Naive thymus-derived CD4-positive, alpha-beta T cell (primary cell): ENCODE data around the gene KIF13A. TPM values are rescaled to one million over a fixed set of nuclear protein-coding genes. Genes with fewer than 3 reads are reported as not detected.
"Not testable (repeated sequence)": the region's sequence is repeated elsewhere in the genome, so short reads cannot be mapped to it uniquely, and the experiment has no call there.

ENCODE experiments used
- ATAC-seq: fragments of 150-1000 bp; cut with Tn5 transposase; 2 replicates; pipeline ENCODE4 v1.10.0; 2021; ENCODE audit warnings: mild to moderate bottlenecking, moderate library complexity
- CTCF ChIA-PET: fragments of 350-600 bp; sonication (Branson Sonifier 250); formaldehyde crosslinking; loops from one replicate; lab custom pipeline; 2021; ENCODE audit warnings: antibody characterized with exemption; lab: Charles Lee
- POLR2A ChIA-PET: fragments of 350-600 bp; sonication (Branson Sonifier 250); formaldehyde crosslinking; loops from one replicate; lab custom pipeline; 2021; ENCODE audit warnings: antibody characterized with exemption, inconsistent platforms; lab: Charles Lee
- DNase-seq, 9 donors: peaks; one replicate each; pipeline versions ENCODE4 v3.0.0 to v3.0.0-alpha.2; 2020 to 2022; ENCODE audit warnings: mixed read lengths in 1 of 9
- H3K27ac ChIP-seq: one replicate; pipeline ENCODE4 v1.7.0; 2013; ENCODE audit warnings: mild to moderate bottlenecking, low read depth, low read length, moderate library complexity
- H3K27me3 ChIP-seq, 2 donors: one replicate each; pipeline ENCODE4 v1.7.0; 2013; ENCODE audit warnings: low read length in 2 of 2, mild to moderate bottlenecking in 2 of 2, moderate library complexity in 2 of 2; ENCODE audit not compliant: control insufficient read depth in 2 of 2, insufficient read depth in 2 of 2
- H3K36me3 ChIP-seq, 3 experiments: 1 replicate in 2 of 3; 2 replicates in 1 of 3; pipeline ENCODE4 v1.7.0; 2013; ENCODE audit warnings: low read length in 3 of 3, mild to moderate bottlenecking in 3 of 3, moderate library complexity in 1 of 3; ENCODE audit not compliant: insufficient read depth in 3 of 3, control insufficient read depth in 2 of 3
- H3K4me1 ChIP-seq, 2 donors: one replicate each; pipeline ENCODE4 v1.7.0; 2013; ENCODE audit warnings: low read length in 2 of 2, mild to moderate bottlenecking in 2 of 2, moderate library complexity in 1 of 2; ENCODE audit not compliant: control insufficient read depth in 2 of 2, insufficient read depth in 2 of 2
- H3K4me3 ChIP-seq: 2 replicates; pipeline ENCODE4 v1.7.0; 2013; ENCODE audit warnings: mild to moderate bottlenecking, low read length
- H3K9me3 ChIP-seq, 3 experiments: 1 replicate in 2 of 3; 2 replicates in 1 of 3; pipeline ENCODE4 v1.7.0; 2013; ENCODE audit warnings: low read length in 3 of 3; ENCODE audit not compliant: control insufficient read depth in 2 of 3
- H3K27ac Mint-ChIP-seq, 9 donors: one replicate each; pipeline ENCODE4 v1.8.0; 2020 to 2022; ENCODE audit warnings: mixed read lengths in 9 of 9, mild to moderate bottlenecking in 8 of 9, moderate library complexity in 5 of 9, inconsistent platforms in 2 of 9
- H3K27me3 Mint-ChIP-seq, 5 donors: one replicate each; pipeline ENCODE4 v1.8.0; 2021 to 2022; ENCODE audit warnings: mixed read lengths in 5 of 5, mild to moderate bottlenecking in 1 of 5
- H3K36me3 Mint-ChIP-seq, 5 donors: one replicate each; pipeline ENCODE4 v1.8.0; 2020 to 2022; ENCODE audit warnings: mixed read lengths in 5 of 5, mild to moderate bottlenecking in 3 of 5, inconsistent platforms in 1 of 5
- H3K4me1 Mint-ChIP-seq, 7 donors: one replicate each; pipeline ENCODE4 v1.8.0; 2020 to 2022; ENCODE audit warnings: mixed read lengths in 7 of 7, mild to moderate bottlenecking in 3 of 7, inconsistent platforms in 1 of 7
- H3K4me3 Mint-ChIP-seq, 10 donors: one replicate each; pipeline ENCODE4 v1.8.0; 2020 to 2022; ENCODE audit warnings: mild to moderate bottlenecking in 10 of 10, mixed read lengths in 10 of 10, moderate library complexity in 6 of 10, inconsistent platforms in 2 of 10
- H3K9me3 Mint-ChIP-seq, 11 donors: one replicate each; pipeline ENCODE4 v1.8.0; 2020 to 2022; ENCODE audit warnings: mixed read lengths in 11 of 11, mild to moderate bottlenecking in 4 of 11, inconsistent platforms in 1 of 11, moderate library complexity in 1 of 11
- intact Hi-C, 2 donors: fragments of 100-400 bp; cut with micrococcal nuclease; formaldehyde crosslinking; loops; one replicate each; pipeline ENCODE4 v1.15.1; 2023
- polyA plus RNA-seq, 2 donors: library from polyadenylated mRNA; unstranded; fragments of 300-500 nt; fragmentation: Illumina TruSeq; gene quantifications; one replicate each; pipeline ENCODE4 v1.2.3, GENCODE V29; 2021
- total RNA-seq, 6 experiments: library from RNA in 5 of 6; stranded (reverse) in 5 of 6; gene quantifications; 1 replicate in 5 of 6; 2 replicates in 1 of 6; pipeline ENCODE4 v1.2.3 and lab custom pipeline; 2021 to 2026

The KIF13A gene
- total and polyA plus RNA-seq, 7 experiments from 2014 or later, result 0.05 to 21.0 (median 0.97) TPM; not detected in 2

GRCh38 chr6:17844967-17845366 is 142.5 kb downstream of the KIF13A start:
- H3K4me1 Mint-ChIP-seq, H3K36me3 Mint-ChIP-seq, H3K27me3 ChIP-seq, ATAC-seq, POLR2A ChIA-PET, H3K4me3 Mint-ChIP-seq, H3K9me3 Mint-ChIP-seq, DNase-seq, H3K4me1 ChIP-seq, H3K27ac ChIP-seq, CTCF ChIA-PET, H3K36me3 ChIP-seq, H3K27ac Mint-ChIP-seq, H3K4me3 ChIP-seq, intact Hi-C loops, H3K9me3 ChIP-seq: not testable (repeated sequence)
- H3K27me3 Mint-ChIP-seq, result peaks cover 0 to 14% (median 6%) of the 10 kb centered on the region in 5 donors

DNA sequence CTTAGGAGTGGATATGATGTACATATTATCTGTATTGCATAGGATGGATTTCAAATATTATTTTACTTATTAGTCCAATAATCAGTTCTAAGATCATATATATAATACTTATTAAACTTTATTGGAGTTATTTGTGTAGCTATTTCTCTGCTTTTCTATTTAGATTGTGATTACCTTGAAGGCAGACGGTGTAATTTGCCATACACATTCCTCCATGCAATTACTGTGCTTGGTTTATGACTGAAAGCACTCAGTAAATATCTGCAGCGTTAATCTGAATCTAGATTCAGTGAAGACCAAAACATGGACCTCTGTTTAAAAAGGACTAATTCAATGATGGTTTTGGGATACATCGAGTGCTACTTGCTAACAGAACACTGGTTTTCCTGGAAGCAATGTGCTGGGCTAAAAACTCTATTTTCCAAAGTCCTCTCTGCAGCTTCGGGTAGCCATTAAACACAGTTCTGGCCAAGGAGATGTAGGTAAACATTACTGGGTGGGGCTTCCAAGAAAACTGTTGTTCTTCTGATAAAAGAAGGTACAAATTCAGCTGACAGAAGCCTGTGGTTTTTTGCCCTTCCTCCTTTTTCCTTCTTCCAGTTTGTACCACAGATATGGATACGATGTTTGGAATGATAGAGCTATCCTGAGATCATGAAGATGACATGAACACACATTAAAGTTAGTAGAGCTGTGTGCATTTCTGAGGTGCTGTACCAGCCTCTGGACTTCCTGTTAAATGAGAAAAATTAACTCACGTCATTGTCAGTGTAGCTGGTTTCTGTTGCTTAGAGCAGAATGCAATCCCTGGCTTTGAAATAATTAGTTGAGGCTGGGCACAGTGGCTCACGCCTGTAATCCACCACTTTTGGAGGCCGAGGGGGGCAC is 144.3 kb downstream of the KIF13A start:
- Histone ChIP-seq H3K4me3 (no peak overlapping the region), H3K27ac (no peak overlapping the region), H3K27me3 (no peaks in the 10 kb centered on the region), H3K9me3 (no peaks in the 10 kb centered on the region), H3K4me1 (no peaks in the 10 kb centered on the region), H3K36me3 (no peaks in the 10 kb centered on the region)
- no peak overlapping the region for H3K27ac Mint-ChIP-seq
- H3K4me1 Mint-ChIP-seq, result peaks cover 0 to 1% (median 0%) of the 10 kb centered on the region in 7 donors
- ChIA-PET CTCF (no interaction called here), POLR2A (no interaction called here)
- DNase-seq (no peak), ATAC-seq (no peak)
- intact Hi-C loops, result no loop called here
- H3K27me3 Mint-ChIP-seq, result peaks cover 0 to 10% (median 4%) of the 10 kb centered on the region in 5 donors
- no peaks in the 10 kb centered on the region for H3K9me3 Mint-ChIP-seq
- no peak overlapping the region for H3K4me3 Mint-ChIP-seq
- no peaks in the 10 kb centered on the region for H3K36me3 Mint-ChIP-seq

DNA sequence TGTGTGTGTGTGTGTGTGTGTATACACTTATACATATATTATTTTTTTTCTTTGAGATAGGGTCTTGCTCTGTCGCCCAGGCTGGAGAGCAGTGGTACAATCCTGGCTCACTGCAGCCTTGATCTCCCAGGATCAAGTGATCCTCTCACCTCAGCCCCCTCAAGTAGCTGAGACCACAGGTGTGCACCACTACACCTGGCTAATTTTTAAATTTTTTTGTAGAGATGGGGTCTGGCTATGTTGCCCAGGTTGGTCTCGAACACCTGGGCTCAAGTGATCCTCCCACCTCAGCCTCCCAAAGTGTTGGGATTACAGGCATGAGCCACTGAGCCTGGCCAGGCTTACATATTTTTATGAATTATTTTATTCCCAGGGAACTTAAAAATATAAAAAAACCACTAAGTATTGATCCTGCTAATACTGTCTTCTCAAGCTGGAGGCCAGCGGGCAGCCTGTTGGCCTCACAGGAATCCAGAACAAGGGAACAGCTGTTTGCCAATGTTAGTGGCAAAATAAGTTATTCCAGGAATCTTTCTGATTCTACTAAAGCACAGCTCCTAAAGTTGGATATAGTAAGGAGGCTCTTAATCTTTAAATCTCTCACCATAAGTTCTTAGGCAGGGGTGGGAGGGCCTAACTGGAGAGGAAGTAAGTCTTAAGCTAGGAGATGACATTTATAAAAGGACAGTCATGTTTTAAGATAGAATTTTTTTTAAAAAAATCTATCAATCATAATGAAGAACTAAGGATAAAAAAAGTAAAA is 145.2 kb downstream of the KIF13A start:
- CTCF ChIA-PET, result no interaction called here
- Mint-ChIP-seq H3K36me3 (no peaks in the 10 kb centered on the region), H3K4me1 (peaks cover 0 to 1% (median 0%) of the 10 kb centered on the region in 7 donors), H3K4me3 (no peak overlapping the region), H3K27ac (no peak overlapping the region), H3K27me3 (peaks cover 0 to 9% (median 6%) of the 10 kb centered on the region in 5 donors), H3K9me3 (no peaks in the 10 kb centered on the region)
- ATAC-seq (no peak), DNase-seq (no peak)
- H3K4me1 ChIP-seq, result no peaks in the 10 kb centered on the region
- H3K9me3 ChIP-seq, result no peaks in the 10 kb centered on the region
- intact Hi-C loops, result no loop called here
- POLR2A ChIA-PET, result no interaction called here
- no peak overlapping the region for H3K4me3 ChIP-seq
- no peaks in the 10 kb centered on the region for H3K36me3 ChIP-seq
- no peaks in the 10 kb centered on the region for H3K27me3 ChIP-seq
- H3K27ac ChIP-seq, result no peak overlapping the region

DNA sequence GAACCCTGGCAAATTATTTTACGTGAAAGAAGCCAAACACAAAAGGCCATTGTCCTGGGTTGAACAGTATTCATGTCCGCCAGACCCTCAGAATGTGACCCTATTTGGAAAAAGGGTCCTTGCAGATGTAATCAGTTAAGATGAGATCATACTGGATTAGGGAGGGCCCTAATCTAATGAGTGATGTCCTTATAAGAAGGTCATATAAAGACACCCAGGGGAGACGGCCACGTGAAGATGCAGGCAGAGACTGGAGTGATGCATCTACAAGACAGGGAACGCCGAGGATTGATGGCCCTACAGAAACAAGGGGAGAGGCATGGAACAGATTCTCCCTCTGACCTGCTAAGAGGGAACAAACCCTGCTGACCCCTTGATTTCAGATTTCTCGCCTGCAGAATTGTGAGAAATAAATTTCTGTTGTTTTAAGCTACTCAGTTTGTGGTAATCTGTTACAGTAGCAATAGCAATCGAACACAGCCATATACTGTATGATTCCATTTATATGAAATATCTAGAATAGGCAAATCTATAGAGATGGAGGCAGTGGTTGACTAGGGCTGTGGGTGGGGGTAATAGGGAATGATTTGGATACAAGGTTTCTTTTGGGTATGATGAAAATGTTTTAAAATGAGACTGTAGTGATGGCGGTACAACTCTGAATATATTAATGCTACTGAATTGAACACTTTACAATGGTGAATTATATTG is 147.8 kb downstream of the KIF13A start:
- intact Hi-C loops, result no loop called here
- H3K36me3 Mint-ChIP-seq, result no peaks in the 10 kb centered on the region
- peaks cover 0 to 1% (median 0%) of the 10 kb centered on the region in 7 donors for H3K4me1 Mint-ChIP-seq
- Histone ChIP-seq H3K27me3 (no peaks in the 10 kb centered on the region), H3K9me3 (no peaks in the 10 kb centered on the region), H3K36me3 (no peaks in the 10 kb centered on the region), H3K27ac (no peak overlapping the region), H3K4me1 (no peaks in the 10 kb centered on the region), H3K4me3 (no peak overlapping the region)
- ATAC-seq, result no peak
- H3K4me3 Mint-ChIP-seq, result no peak overlapping the region
- H3K27ac Mint-ChIP-seq, result no peak overlapping the region
- DNase-seq, result no peak
- ChIA-PET CTCF (no interaction called here), POLR2A (no interaction called here)
- H3K9me3 Mint-ChIP-seq, result no peaks in the 10 kb centered on the region
- H3K27me3 Mint-ChIP-seq, result peaks cover 0 to 9% (median 6%) of the 10 kb centered on the region in 5 donors

DNA sequence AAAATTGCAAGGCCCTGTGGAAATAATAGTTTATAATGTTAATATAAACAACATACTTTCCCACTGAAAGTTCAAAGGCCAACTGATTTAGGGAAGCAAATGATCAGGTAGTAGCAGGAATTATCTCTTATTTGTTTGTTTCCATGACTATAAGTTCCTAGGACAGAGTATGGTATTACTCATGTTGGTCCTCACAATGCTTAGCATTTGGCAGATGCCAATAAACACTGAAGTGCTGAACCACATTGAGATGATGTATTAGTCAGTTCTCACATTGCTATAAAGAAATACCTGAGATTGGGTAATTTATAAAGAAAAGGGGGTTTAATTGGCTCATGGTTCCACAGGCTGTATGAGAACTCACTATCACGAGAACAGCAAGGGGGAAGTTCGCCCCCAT is 151.1 kb downstream of the KIF13A start:
- Mint-ChIP-seq H3K27ac (no peak overlapping the region), H3K4me1 (no peaks in the 10 kb centered on the region), H3K27me3 (peaks cover 0 to 9% (median 3%) of the 10 kb centered on the region in 5 donors), H3K4me3 (no peak overlapping the region), H3K36me3 (no peaks in the 10 kb centered on the region), H3K9me3 (no peaks in the 10 kb centered on the region)
- no peaks in the 10 kb centered on the region for H3K9me3 ChIP-seq
- H3K4me3 ChIP-seq, result no peak overlapping the region
- H3K27ac ChIP-seq, result no peak overlapping the region
- CTCF ChIA-PET, result no interaction called here
- H3K36me3 ChIP-seq, result no peaks in the 10 kb centered on the region
- intact Hi-C loops, result no loop called here
- DNase-seq, result no peak
- H3K4me1 ChIP-seq, result no peaks in the 10 kb centered on the region
- H3K27me3 ChIP-seq, result no peaks in the 10 kb centered on the region
- ATAC-seq, result no peak
- POLR2A ChIA-PET, result no interaction called here

GRCh38 chr6:17835784-17836183 is 151.7 kb downstream of the KIF13A start:
- H3K27me3 ChIP-seq, result no peaks in the 10 kb centered on the region
- Mint-ChIP-seq H3K27me3 (peaks cover 0 to 9% (median 4%) of the 10 kb centered on the region in 5 donors), H3K9me3 (no peaks in the 10 kb centered on the region), H3K27ac (no peak overlapping the region), H3K36me3 (no peaks in the 10 kb centered on the region), H3K4me1 (no peaks in the 10 kb centered on the region), H3K4me3 (no peak overlapping the region)
- intact Hi-C loops, result no loop called here
- CTCF ChIA-PET, result no interaction called here
- H3K9me3 ChIP-seq, result no peaks in the 10 kb centered on the region
- ATAC-seq (no peak), DNase-seq (no peak)
- no peaks in the 10 kb centered on the region for H3K4me1 ChIP-seq
- POLR2A ChIA-PET, result no interaction called here
- no peak overlapping the region for H3K27ac ChIP-seq
- H3K36me3 ChIP-seq, result no peaks in the 10 kb centered on the region
- no peak overlapping the region for H3K4me3 ChIP-seq
